Effector memory CD8-positive, alpha-beta T cell (primary cell): ENCODE measurements around the gene HIPK2.

ENCODE experiments used
- ATAC-seq: fragments of 150-1000 bp; cut with Tn5 transposase; replicated peaks from 2 replicates; pipeline ENCODE4 v1.10.0; 2021; ENCODE audit warnings: mild to moderate bottlenecking, moderate library complexity
- DNase-seq, 3 experiments: peaks; one replicate each; pipeline ENCODE4 v3.0.0; 2021
- H3K27ac Mint-ChIP-seq, 2 donors: one replicate each; pipeline ENCODE4 v1.8.0; 2022; ENCODE audit warnings: mild to moderate bottlenecking in 2 of 2, mixed read lengths in 2 of 2, moderate library complexity in 2 of 2
- H3K27me3 Mint-ChIP-seq, 2 donors: one replicate each; pipeline ENCODE4 v1.8.0; 2022; ENCODE audit warnings: mixed read lengths in 2 of 2
- H3K36me3 Mint-ChIP-seq: one replicate; pipeline ENCODE4 v1.8.0; 2022; ENCODE audit warnings: mild to moderate bottlenecking, moderate library complexity, mixed read lengths; ENCODE audit not compliant: insufficient read depth
- H3K4me1 Mint-ChIP-seq, 2 donors: one replicate each; pipeline ENCODE4 v1.8.0; 2022; ENCODE audit warnings: low read depth in 2 of 2, mixed read lengths in 2 of 2
- H3K4me3 Mint-ChIP-seq, 2 donors: one replicate each; pipeline ENCODE4 v1.8.0; 2022; ENCODE audit warnings: mild to moderate bottlenecking in 2 of 2, mixed read lengths in 2 of 2, moderate library complexity in 2 of 2
- H3K9me3 Mint-ChIP-seq, 2 donors: one replicate each; pipeline ENCODE4 v1.8.0; 2022; ENCODE audit warnings: mixed read lengths in 2 of 2

The HIPK2 gene

DNA sequence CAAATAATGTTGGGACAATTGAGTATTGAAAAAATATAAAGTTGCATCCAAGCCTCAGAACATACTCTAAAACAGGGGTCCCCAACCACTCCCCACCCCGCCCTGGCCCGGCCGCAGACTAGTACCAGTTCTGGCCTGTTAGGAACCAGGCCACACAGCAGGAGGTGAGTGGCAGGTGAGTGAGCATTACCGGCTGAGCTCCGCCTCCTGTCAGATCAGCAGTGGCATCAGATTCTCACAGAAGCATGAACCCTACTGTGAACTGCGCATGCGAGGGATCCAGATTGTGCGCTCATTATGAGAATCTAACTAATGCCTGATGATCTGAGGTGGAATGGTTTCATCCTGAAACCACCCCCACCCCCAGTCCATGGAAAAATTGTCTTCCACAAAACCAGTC is 19.4 kb downstream of the HIPK2 start:
- no peak for ATAC-seq
- H3K9me3 Mint-ChIP-seq: no peaks in the 10 kb centered on the region
- H3K27ac Mint-ChIP-seq: no peak overlapping the region
- no peaks in the 10 kb centered on the region for H3K27me3 Mint-ChIP-seq
- no peak for DNase-seq
- no peak overlapping the region for H3K4me3 Mint-ChIP-seq
- peaks cover 28 to 31% of the 10 kb centered on the region in 2 donors for H3K4me1 Mint-ChIP-seq
- H3K36me3 Mint-ChIP-seq: peaks cover 6% of the 10 kb centered on the region

GRCh38 chr7:139757968-139758367 is 19.8 kb downstream of the HIPK2 start:
- no peak overlapping the region for H3K4me3 Mint-ChIP-seq

GRCh38 chr7:139753693-139754111 is 24.1 kb downstream of the HIPK2 start:
- H3K4me1 Mint-ChIP-seq: peaks cover 18 to 20% of the 10 kb centered on the region in 2 donors
- DNase-seq (no peak), ATAC-seq (no peak)
- no peaks in the 10 kb centered on the region for H3K9me3 Mint-ChIP-seq
- H3K36me3 Mint-ChIP-seq: no peaks in the 10 kb centered on the region
- H3K27me3 Mint-ChIP-seq: no peaks in the 10 kb centered on the region
- no peak overlapping the region for H3K27ac Mint-ChIP-seq
- no peak overlapping the region for H3K4me3 Mint-ChIP-seq

More at GRCh38 chr7:139757968-139758367, 19.8 kb downstream of the HIPK2 start:
- Mint-ChIP-seq H3K4me1 (peaks cover 26 to 33% of the 10 kb centered on the region in 2 donors), H3K9me3 (no peaks in the 10 kb centered on the region), H3K27me3 (no peaks in the 10 kb centered on the region), H3K27ac (no peak overlapping the region), H3K36me3 (peaks cover 6% of the 10 kb centered on the region)
- DNase-seq: no peak
- ATAC-seq: no peak

GRCh38 chr7:139753081-139753692 is 24.6 kb downstream of the HIPK2 start:
- Mint-ChIP-seq H3K4me1 (peaks cover 17 to 18% of the 10 kb centered on the region in 2 donors), H3K27ac (no peak overlapping the region), H3K36me3 (no peaks in the 10 kb centered on the region), H3K4me3 (no peak overlapping the region), H3K27me3 (no peaks in the 10 kb centered on the region), H3K9me3 (no peaks in the 10 kb centered on the region)
- DNase-seq (no peak), ATAC-seq (no peak)

GRCh38 chr7:139752604-139753003 is 25.2 kb downstream of the HIPK2 start:
- ATAC-seq: no peak
- Mint-ChIP-seq H3K4me1 (peaks cover 17 to 18% of the 10 kb centered on the region in 2 donors), H3K27ac (peak overlapping the region in 1 of 2 donors; percentile 61)

DNA sequence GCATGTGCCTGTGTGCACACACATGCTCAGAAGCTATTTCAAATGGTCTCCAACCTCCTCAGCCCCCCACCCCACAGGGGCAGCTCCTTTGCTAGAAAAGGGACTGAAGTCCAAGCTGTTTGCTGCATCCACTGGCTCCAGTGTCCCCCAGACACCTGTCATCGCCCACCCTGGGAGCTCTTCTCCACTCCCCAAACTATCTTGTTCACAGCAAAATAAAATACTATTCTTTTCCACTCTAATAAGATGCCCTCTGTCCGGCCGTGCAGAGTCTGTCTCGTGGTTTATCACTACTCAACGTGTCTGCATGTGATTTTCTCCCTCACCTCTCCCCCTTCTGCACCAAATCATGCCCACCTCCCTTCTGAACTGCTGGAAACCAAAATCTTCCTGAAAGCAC is 25.6 kb downstream of the HIPK2 start:
- Mint-ChIP-seq H3K27me3 (no peaks in the 10 kb centered on the region), H3K4me3 (no peak overlapping the region), H3K4me1 (peaks cover 17 to 18% of the 10 kb centered on the region in 2 donors), H3K36me3 (peaks cover under 1% of the 10 kb centered on the region), H3K9me3 (no peaks in the 10 kb centered on the region), H3K27ac (peak overlapping the region in 1 of 2 donors; percentile 61)
- ATAC-seq: no peak
- DNase-seq: no peak

More at GRCh38 chr7:139752604-139753003, 25.2 kb downstream of the HIPK2 start:
- Mint-ChIP-seq H3K27me3 (no peaks in the 10 kb centered on the region), H3K4me3 (no peak overlapping the region), H3K36me3 (no peaks in the 10 kb centered on the region), H3K9me3 (no peaks in the 10 kb centered on the region)
- no peak for DNase-seq

GRCh38 chr7:139750459-139751095 is 27.2 kb downstream of the HIPK2 start:
- no peak for DNase-seq
- ATAC-seq: peak; percentile 46
- H3K27me3 Mint-ChIP-seq: no peaks in the 10 kb centered on the region
- H3K4me3 Mint-ChIP-seq: no peak overlapping the region
- H3K36me3 Mint-ChIP-seq: peaks cover 3% of the 10 kb centered on the region
- no peaks in the 10 kb centered on the region for H3K9me3 Mint-ChIP-seq
- peaks cover 10 to 27% of the 10 kb centered on the region in 2 donors for H3K4me1 Mint-ChIP-seq
- no peak overlapping the region for H3K27ac Mint-ChIP-seq

GRCh38 chr7:139749545-139749944 is 28.3 kb downstream of the HIPK2 start:
- H3K4me3 Mint-ChIP-seq: no peak overlapping the region
- peaks cover 7% of the 10 kb centered on the region for H3K36me3 Mint-ChIP-seq
- H3K9me3 Mint-ChIP-seq: no peaks in the 10 kb centered on the region
- peaks cover 9 to 28% of the 10 kb centered on the region in 2 donors for H3K4me1 Mint-ChIP-seq
- DNase-seq (no peak), ATAC-seq (no peak)
- H3K27ac Mint-ChIP-seq: no peak overlapping the region
- no peaks in the 10 kb centered on the region for H3K27me3 Mint-ChIP-seq

DNA sequence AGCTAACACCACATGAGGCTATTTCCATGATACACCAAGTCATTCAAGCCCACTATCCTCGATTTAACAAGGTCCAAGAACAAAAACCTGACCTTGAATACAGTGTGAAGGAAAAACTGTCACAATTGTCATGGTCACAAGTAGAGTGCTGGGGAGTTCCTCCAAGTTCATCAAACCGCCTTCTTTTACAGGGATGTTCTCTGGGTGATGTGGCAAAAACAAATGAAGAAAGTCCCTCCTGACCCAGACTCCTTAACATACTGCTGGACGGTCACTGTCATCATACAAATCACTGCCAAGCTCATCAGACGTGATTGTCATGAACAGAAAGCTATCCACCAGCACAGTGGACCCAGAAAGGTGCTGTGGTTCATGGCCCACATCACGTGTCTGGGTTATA is 28.9 kb downstream of the HIPK2 start:
- H3K4me1 Mint-ChIP-seq: peaks cover 9 to 24% of the 10 kb centered on the region in 2 donors
- H3K27me3 Mint-ChIP-seq: no peaks in the 10 kb centered on the region
- no peaks in the 10 kb centered on the region for H3K9me3 Mint-ChIP-seq
- H3K36me3 Mint-ChIP-seq: peaks cover 7% of the 10 kb centered on the region
- DNase-seq (no peak), ATAC-seq (no peak)
- no peak overlapping the region for H3K27ac Mint-ChIP-seq
- H3K4me3 Mint-ChIP-seq: no peak overlapping the region

DNA sequence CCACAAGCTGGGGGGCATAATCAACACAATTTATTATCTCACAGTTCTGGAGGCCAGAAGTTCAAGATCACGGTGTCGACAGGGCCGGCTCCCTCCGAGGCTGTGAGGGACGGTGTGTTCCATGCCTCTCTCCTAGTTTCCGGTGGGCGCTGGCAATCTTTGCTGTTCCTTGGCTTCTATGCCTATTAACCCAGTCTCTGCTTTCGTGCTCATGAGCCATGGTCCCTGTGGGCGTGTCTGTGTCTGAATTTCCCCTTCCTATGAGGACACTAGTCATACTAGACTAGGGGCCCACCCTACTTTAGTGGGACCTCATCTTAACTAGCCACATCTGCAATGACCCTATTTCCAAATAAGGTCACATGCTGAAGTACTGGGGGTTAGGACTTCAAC is 29.4 kb downstream of the HIPK2 start:
- Mint-ChIP-seq H3K27me3 (no peaks in the 10 kb centered on the region), H3K27ac (no peak overlapping the region), H3K4me1 (peaks cover 9 to 21% of the 10 kb centered on the region in 2 donors), H3K36me3 (peaks cover 7% of the 10 kb centered on the region), H3K4me3 (no peak overlapping the region), H3K9me3 (no peaks in the 10 kb centered on the region)
- no peak for DNase-seq
- ATAC-seq: no peak

DNA sequence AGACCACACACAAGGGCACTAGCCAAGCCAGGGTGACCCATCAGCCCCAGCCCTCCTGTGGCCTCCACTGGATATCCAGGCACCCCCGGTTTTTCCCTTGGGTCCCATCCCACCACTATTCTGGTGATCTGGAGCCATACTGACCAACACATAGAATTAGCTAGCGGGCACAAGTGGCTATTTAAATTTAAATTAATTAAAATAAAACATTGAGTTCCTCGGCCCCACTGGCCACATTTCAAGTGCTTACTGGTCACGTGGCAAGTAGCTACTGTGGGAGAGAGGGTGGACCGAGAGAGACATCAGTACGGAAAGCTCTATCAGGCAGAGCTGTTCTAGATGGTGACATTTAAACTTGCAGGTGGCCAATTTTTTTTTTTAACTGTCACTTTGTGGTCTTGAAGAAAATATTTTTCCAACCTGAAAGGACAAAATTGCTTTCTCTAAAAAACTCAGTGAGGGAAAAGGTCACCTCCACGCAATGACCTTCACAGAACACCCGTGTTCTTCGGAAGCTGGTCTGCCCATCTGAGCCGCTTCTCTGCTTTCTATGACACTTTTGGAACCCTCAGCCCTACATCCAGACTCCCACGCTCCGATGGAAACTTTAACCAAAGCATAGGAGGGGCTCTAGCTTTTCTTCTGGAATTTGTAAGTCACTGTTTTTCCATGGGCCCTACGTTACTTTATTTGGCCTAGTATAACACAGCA is 30.0 kb downstream of the HIPK2 start:
- ATAC-seq: no peak
- Mint-ChIP-seq H3K4me1 (peaks cover 9 to 17% of the 10 kb centered on the region in 2 donors), H3K9me3 (no peaks in the 10 kb centered on the region), H3K36me3 (peaks cover 7% of the 10 kb centered on the region), H3K4me3 (no peak overlapping the region), H3K27me3 (no peaks in the 10 kb centered on the region), H3K27ac (no peak overlapping the region)
- DNase-seq: no peak

- DNase-seq (no peak), ATAC-seq (no peak)
- Mint-ChIP-seq H3K27me3 (no peaks in the 10 kb centered on the region), H3K9me3 (no peaks in the 10 kb centered on the region), H3K4me3 (no peak overlapping the region), H3K27ac (peak overlapping the region; percentile 16 to 27), H3K4me1 (peaks cover 9 to 15% of the 10 kb centered on the region in 2 donors), H3K36me3 (peaks cover 7% of the 10 kb centered on the region)
Measured at GRCh38 chr7:139746652-139747051, 31.1 kb downstream of the HIPK2 start.

- H3K4me1 Mint-ChIP-seq: peaks cover 9 to 18% of the 10 kb centered on the region in 2 donors
- no peak for DNase-seq
Measured at GRCh38 chr7:139745678-139746143, 32.1 kb downstream of the HIPK2 start.

More at GRCh38 chr7:139745678-139746143, 32.1 kb downstream of the HIPK2 start:
- Mint-ChIP-seq H3K9me3 (no peaks in the 10 kb centered on the region), H3K27me3 (no peaks in the 10 kb centered on the region), H3K36me3 (peaks cover 7% of the 10 kb centered on the region), H3K27ac (no peak overlapping the region), H3K4me3 (no peak overlapping the region)
- no peak for ATAC-seq
